Measurements from ENCODE around the gene IGFBPL1.

Gene IGFBPL1

GRCh38 chr9:38441347-38442085 is 17.3 kb upstream of the IGFBPL1 start:
- Histone ChIP-seq H3K4me1 (ENCODE audit: control insufficient read depth in 1 of 2, insufficient read depth in 2 of 2, low read length in 2 of 2) (no peaks in the 10 kb centered on the region), H3K27ac (ENCODE audit: low read length) (no peak overlapping the region), H3K36me3 (ENCODE audit: control insufficient read depth in 1 of 2, insufficient read depth in 2 of 2, low read length in 2 of 2) (no peaks in the 10 kb centered on the region), H3K27me3 (ENCODE audit: low read depth, low read length) (no peaks in the 10 kb centered on the region), H3K9me3 (ENCODE audit: control insufficient read depth in 1 of 2, low read length in 2 of 2) (no peaks in the 10 kb centered on the region), H3K4me3 (ENCODE audit: low read depth in 1 of 2, low read length in 2 of 2) (no peak overlapping the region)

GRCh38 chr9:38440516-38440915 is 16.3 kb upstream of the IGFBPL1 start:
- Histone ChIP-seq H3K27me3 (ENCODE audit: low read depth, low read length) (no peaks in the 10 kb centered on the region), H3K9me3 (ENCODE audit: control insufficient read depth in 1 of 2, low read length in 2 of 2) (no peaks in the 10 kb centered on the region), H3K4me3 (ENCODE audit: low read depth in 1 of 2, low read length in 2 of 2) (no peak overlapping the region)

GRCh38 chr9:38439916-38440301 is 15.7 kb upstream of the IGFBPL1 start:
- Histone ChIP-seq H3K9me3 (ENCODE audit: control insufficient read depth in 1 of 2, low read length in 2 of 2) (no peaks in the 10 kb centered on the region), H3K36me3 (ENCODE audit: control insufficient read depth in 1 of 2, insufficient read depth in 2 of 2, low read length in 2 of 2) (no peaks in the 10 kb centered on the region), H3K4me3 (ENCODE audit: low read depth in 1 of 2, low read length in 2 of 2) (no peak overlapping the region), H3K27ac (ENCODE audit: low read length) (no peak overlapping the region), H3K4me1 (ENCODE audit: control insufficient read depth in 1 of 2, insufficient read depth in 2 of 2, low read length in 2 of 2) (no peaks in the 10 kb centered on the region), H3K27me3 (ENCODE audit: low read depth, low read length) (no peaks in the 10 kb centered on the region)

More at GRCh38 chr9:38440516-38440915, 16.3 kb upstream of the IGFBPL1 start:
- no peaks in the 10 kb centered on the region for H3K36me3 ChIP-seq (ENCODE audit: control insufficient read depth in 1 of 2, insufficient read depth in 2 of 2, low read length in 2 of 2)
- H3K27ac ChIP-seq (ENCODE audit: low read length) = no peak overlapping the region
- H3K4me1 ChIP-seq (ENCODE audit: control insufficient read depth in 1 of 2, insufficient read depth in 2 of 2, low read length in 2 of 2) = no peaks in the 10 kb centered on the region

- H3K9me3 ChIP-seq (ENCODE audit: control insufficient read depth in 1 of 2, low read length in 2 of 2) = no peaks in the 10 kb centered on the region
- no peaks in the 10 kb centered on the region for H3K4me1 ChIP-seq (ENCODE audit: control insufficient read depth in 1 of 2, insufficient read depth in 2 of 2, low read length in 2 of 2)
- H3K36me3 ChIP-seq (ENCODE audit: control insufficient read depth in 1 of 2, insufficient read depth in 2 of 2, low read length in 2 of 2) = no peaks in the 10 kb centered on the region
- H3K4me3 ChIP-seq (ENCODE audit: low read depth in 1 of 2, low read length in 2 of 2) = no peak overlapping the region
- H3K27me3 ChIP-seq (ENCODE audit: low read depth, low read length) = no peaks in the 10 kb centered on the region
- H3K27ac ChIP-seq (ENCODE audit: low read length) = no peak overlapping the region
These were observed 15.1 kb upstream of the IGFBPL1 start for GRCh38 chr9:38439291-38439915.

- no peak overlapping the region for H3K27ac ChIP-seq (ENCODE audit: low read length)
These were observed 13.1 kb upstream of the IGFBPL1 start for GRCh38 chr9:38437193-38437823.

GRCh38 chr9:38436708-38437107 is 12.5 kb upstream of the IGFBPL1 start:
- no peaks in the 10 kb centered on the region for H3K36me3 ChIP-seq (ENCODE audit: control insufficient read depth in 1 of 2, insufficient read depth in 2 of 2, low read length in 2 of 2)
- H3K27ac ChIP-seq (ENCODE audit: low read length) = no peak overlapping the region
- H3K27me3 ChIP-seq (ENCODE audit: low read depth, low read length) = no peaks in the 10 kb centered on the region
- no peaks in the 10 kb centered on the region for H3K9me3 ChIP-seq (ENCODE audit: control insufficient read depth in 1 of 2, low read length in 2 of 2)
- H3K4me3 ChIP-seq (ENCODE audit: low read depth in 1 of 2, low read length in 2 of 2) = no peak overlapping the region
- H3K4me1 ChIP-seq (ENCODE audit: control insufficient read depth in 1 of 2, insufficient read depth in 2 of 2, low read length in 2 of 2) = no peaks in the 10 kb centered on the region

More at GRCh38 chr9:38437193-38437823, 13.1 kb upstream of the IGFBPL1 start:
- Histone ChIP-seq H3K36me3 (ENCODE audit: control insufficient read depth in 1 of 2, insufficient read depth in 2 of 2, low read length in 2 of 2) (no peaks in the 10 kb centered on the region), H3K4me1 (ENCODE audit: control insufficient read depth in 1 of 2, insufficient read depth in 2 of 2, low read length in 2 of 2) (no peaks in the 10 kb centered on the region), H3K27me3 (ENCODE audit: low read depth, low read length) (no peaks in the 10 kb centered on the region), H3K9me3 (ENCODE audit: control insufficient read depth in 1 of 2, low read length in 2 of 2) (no peaks in the 10 kb centered on the region), H3K4me3 (ENCODE audit: low read depth in 1 of 2, low read length in 2 of 2) (no peak overlapping the region)

GRCh38 chr9:38435521-38435920 is 11.3 kb upstream of the IGFBPL1 start:
- no peaks in the 10 kb centered on the region for H3K36me3 ChIP-seq (ENCODE audit: control insufficient read depth in 1 of 2, insufficient read depth in 2 of 2, low read length in 2 of 2)
- no peak overlapping the region for H3K4me3 ChIP-seq (ENCODE audit: low read depth in 1 of 2, low read length in 2 of 2)
- H3K27me3 ChIP-seq (ENCODE audit: low read depth, low read length) = no peaks in the 10 kb centered on the region
- H3K27ac ChIP-seq (ENCODE audit: low read length) = no peak overlapping the region
- no peaks in the 10 kb centered on the region for H3K9me3 ChIP-seq (ENCODE audit: control insufficient read depth in 1 of 2, low read length in 2 of 2)
- H3K4me1 ChIP-seq (ENCODE audit: control insufficient read depth in 1 of 2, insufficient read depth in 2 of 2, low read length in 2 of 2) = no peaks in the 10 kb centered on the region

GRCh38 chr9:38434853-38435252 is 10.6 kb upstream of the IGFBPL1 start:
- Histone ChIP-seq H3K9me3 (ENCODE audit: control insufficient read depth in 1 of 2, low read length in 2 of 2) (no peaks in the 10 kb centered on the region), H3K27ac (ENCODE audit: low read length) (no peak overlapping the region), H3K4me1 (ENCODE audit: control insufficient read depth in 1 of 2, insufficient read depth in 2 of 2, low read length in 2 of 2) (no peaks in the 10 kb centered on the region), H3K27me3 (ENCODE audit: low read depth, low read length) (no peaks in the 10 kb centered on the region), H3K4me3 (ENCODE audit: low read depth in 1 of 2, low read length in 2 of 2) (no peak overlapping the region), H3K36me3 (ENCODE audit: control insufficient read depth in 1 of 2, insufficient read depth in 2 of 2, low read length in 2 of 2) (no peaks in the 10 kb centered on the region)

GRCh38 chr9:38434365-38434764 is 10.1 kb upstream of the IGFBPL1 start:
- Histone ChIP-seq H3K27ac (ENCODE audit: low read length) (no peak overlapping the region), H3K4me3 (ENCODE audit: low read depth in 1 of 2, low read length in 2 of 2) (no peak overlapping the region), H3K4me1 (ENCODE audit: control insufficient read depth in 1 of 2, insufficient read depth in 2 of 2, low read length in 2 of 2) (no peaks in the 10 kb centered on the region), H3K27me3 (ENCODE audit: low read depth, low read length) (no peaks in the 10 kb centered on the region), H3K36me3 (ENCODE audit: control insufficient read depth in 1 of 2, insufficient read depth in 2 of 2, low read length in 2 of 2) (no peaks in the 10 kb centered on the region), H3K9me3 (ENCODE audit: control insufficient read depth in 1 of 2, low read length in 2 of 2) (no peaks in the 10 kb centered on the region)

- Histone ChIP-seq H3K27ac (ENCODE audit: low read length) (no peak overlapping the region), H3K36me3 (ENCODE audit: control insufficient read depth in 1 of 2, insufficient read depth in 2 of 2, low read length in 2 of 2) (no peaks in the 10 kb centered on the region)
These were observed 8.8 kb upstream of the IGFBPL1 start for GRCh38 chr9:38432922-38433510.

GRCh38 chr9:38431116-38431515 is 6.9 kb upstream of the IGFBPL1 start:
- Histone ChIP-seq H3K27me3 (ENCODE audit: low read depth, low read length) (no peaks in the 10 kb centered on the region), H3K27ac (ENCODE audit: low read length) (no peak overlapping the region), H3K4me1 (ENCODE audit: control insufficient read depth in 1 of 2, insufficient read depth in 2 of 2, low read length in 2 of 2) (no peaks in the 10 kb centered on the region), H3K9me3 (ENCODE audit: control insufficient read depth in 1 of 2, low read length in 2 of 2) (no peaks in the 10 kb centered on the region), H3K36me3 (ENCODE audit: control insufficient read depth in 1 of 2, insufficient read depth in 2 of 2, low read length in 2 of 2) (no peaks in the 10 kb centered on the region), H3K4me3 (ENCODE audit: low read depth in 1 of 2, low read length in 2 of 2) (no peak overlapping the region)

More at GRCh38 chr9:38432922-38433510, 8.8 kb upstream of the IGFBPL1 start:
- no peaks in the 10 kb centered on the region for H3K27me3 ChIP-seq (ENCODE audit: low read depth, low read length)
- no peaks in the 10 kb centered on the region for H3K4me1 ChIP-seq (ENCODE audit: control insufficient read depth in 1 of 2, insufficient read depth in 2 of 2, low read length in 2 of 2)
- H3K9me3 ChIP-seq (ENCODE audit: control insufficient read depth in 1 of 2, low read length in 2 of 2) = no peaks in the 10 kb centered on the region
- H3K4me3 ChIP-seq (ENCODE audit: low read depth in 1 of 2, low read length in 2 of 2) = no peak overlapping the region

Measured in muscle layer of duodenum (tissue), 2 donors.